Epithelial cell of proximal tubule (primary cell): Measurements from ENCODE around the gene GATM. TPM values are rescaled to one million over a fixed set of nuclear protein-coding genes. Genes with fewer than 3 reads are reported as not detected.

ENCODE experiments used
- DNase-seq: peaks from one replicate; pipeline ENCODE4 v3.0.0-alpha.2; 2011; ENCODE audit warnings: low read depth
- H3K4me3 ChIP-seq: 2 replicates; pipeline ENCODE4 v1.5.1; 2011; ENCODE audit warnings: low read depth, mild to moderate bottlenecking, low read length
- CTCF ChIP-seq: conservative IDR thresholded peaks from 2 replicates; pipeline ENCODE4 v1.5.1; 2012; ENCODE audit warnings: low read depth, mild to moderate bottlenecking, low read length
- total RNA-seq: library from RNA; depleted of rRNA; stranded (reverse); fragments of >200 nt; gene quantifications from 2 replicates; pipeline ENCODE4 v1.2.3, GENCODE V29; 2015

Gene GATM
- total RNA-seq, 1 donor from 2014 or later = 9.9 TPM

- DNase-seq = no peak
- TF ChIP-seq CTCF = no peak
- no peak overlapping the region for H3K4me3 ChIP-seq
Measured at GRCh38 chr15:45340429-45340828, 37.9 kb downstream of the GATM start.

- TF ChIP-seq CTCF = no peak
- DNase-seq = no peak
- H3K4me3 ChIP-seq = no peak overlapping the region
Measured at GRCh38 chr15:45338417-45338816, 39.9 kb downstream of the GATM start.

- H3K4me3 ChIP-seq = no peak overlapping the region
- TF ChIP-seq CTCF = no peak
- no peak for DNase-seq
Measured at GRCh38 chr15:45337224-45337623, 41.1 kb downstream of the GATM start.

- H3K4me3 ChIP-seq = no peak overlapping the region
- TF ChIP-seq CTCF = no peak
- no peak for DNase-seq
Measured at GRCh38 chr15:45333550-45333949, 44.8 kb downstream of the GATM start.

GRCh38 chr15:45332694-45333093 is 45.6 kb downstream of the GATM start:
- TF ChIP-seq CTCF = no peak
- H3K4me3 ChIP-seq = no peak overlapping the region
- no peak for DNase-seq

- TF ChIP-seq CTCF = no peak
Measured at GRCh38 chr15:45331972-45332371, 46.4 kb downstream of the GATM start.

GRCh38 chr15:45328663-45329062 is 49.7 kb downstream of the GATM start:
- no peak for DNase-seq
- H3K4me3 ChIP-seq = no peak overlapping the region
- no peak for TF ChIP-seq CTCF

More at GRCh38 chr15:45331972-45332371, 46.4 kb downstream of the GATM start:
- no peak overlapping the region for H3K4me3 ChIP-seq
- no peak for DNase-seq
